Activated CD8-positive, alpha-beta memory T cell treated with anti-CD3 and anti-CD28 coated beads, Interleukin-2, amount 50 U/mL, for 24 hours (primary cell): ENCODE data around the gene LONRF3.

ENCODE experiments used
- DNase-seq: peaks from one replicate; pipeline ENCODE4 v3.0.0-alpha.2; 2020; ENCODE audit errors: extremely low read depth

Gene LONRF3

GRCh38 chrX:118974088-118974907, at the start of gene LONRF3:
Gene LONRF3, plus strand, starts transcription at chrX:118974618. Its CDS starts 163 bp downstream, at chrX:118974781.
- no peak for DNase-seq

GRCh38 chrX:118928151-118928550, 46.3 kb upstream of the LONRF3 start:
- DNase-seq: no peak

- no peak for DNase-seq
Observed at GRCh38 chrX:118935352-118935751, 39.1 kb upstream of the LONRF3 start.

DNA sequence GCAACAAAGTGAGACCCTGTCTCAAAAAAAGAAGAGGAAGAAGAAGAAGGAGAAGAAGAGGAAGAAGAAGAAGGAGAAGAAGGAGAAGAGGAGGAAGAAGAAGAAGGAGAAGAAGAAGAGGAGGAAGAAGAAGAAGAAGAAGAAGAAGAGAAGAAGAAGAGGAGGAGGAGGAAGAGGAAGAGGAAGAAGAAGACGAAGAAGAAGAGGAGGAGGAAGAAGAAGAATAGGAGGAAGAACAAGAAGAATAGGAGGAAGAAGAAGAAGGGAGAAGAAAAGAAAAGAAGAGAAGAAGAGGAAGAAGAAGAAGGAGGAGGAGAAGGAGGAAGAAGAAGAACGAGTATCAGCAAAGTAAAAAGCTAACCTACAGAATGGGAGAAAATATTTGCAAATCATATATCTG, 33.3 kb upstream of the LONRF3 start:
- no peak for DNase-seq

DNA sequence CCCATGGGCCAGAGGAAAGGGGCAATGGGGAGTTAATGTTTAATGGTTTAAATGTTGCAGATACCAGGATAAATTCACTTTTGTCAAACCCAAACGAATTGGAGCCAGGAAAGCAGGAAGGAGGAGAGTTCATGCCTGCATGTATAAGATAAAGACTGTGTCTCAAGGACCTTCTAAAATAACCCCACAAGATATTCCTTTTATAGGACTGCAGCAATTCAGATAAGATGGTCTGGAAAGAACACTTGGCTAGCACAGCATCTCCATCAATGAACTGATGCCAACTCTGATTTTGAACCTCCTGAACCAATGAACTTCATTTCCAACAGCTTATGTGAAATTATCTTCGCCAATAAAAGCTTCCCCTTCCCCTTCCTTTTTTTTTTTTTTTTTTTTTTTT, 31.3 kb upstream of the LONRF3 start:
- DNase-seq: no peak

DNA sequence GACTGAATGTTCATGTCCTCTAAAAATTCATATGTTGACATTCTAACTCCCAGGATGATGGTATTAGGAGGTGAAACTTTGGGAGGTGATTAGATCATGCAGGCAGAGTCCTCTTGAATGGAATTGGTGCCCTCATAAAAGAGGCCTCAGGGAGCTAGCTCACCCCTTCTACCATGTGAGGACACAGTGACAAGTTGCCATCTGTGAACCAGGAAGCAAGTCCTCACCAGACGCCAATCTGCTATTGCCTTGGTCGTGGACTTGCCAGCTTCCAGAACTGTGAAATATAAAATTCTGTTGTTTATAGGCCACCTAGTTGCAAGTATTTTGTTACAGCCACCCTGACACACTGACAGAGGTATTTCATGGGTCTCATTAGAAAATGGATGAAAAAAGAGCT, 28.5 kb upstream of the LONRF3 start:
- DNase-seq: no peak

- DNase-seq: no peak
Observed at GRCh38 chrX:118948270-118948669, 26.1 kb upstream of the LONRF3 start.

DNA sequence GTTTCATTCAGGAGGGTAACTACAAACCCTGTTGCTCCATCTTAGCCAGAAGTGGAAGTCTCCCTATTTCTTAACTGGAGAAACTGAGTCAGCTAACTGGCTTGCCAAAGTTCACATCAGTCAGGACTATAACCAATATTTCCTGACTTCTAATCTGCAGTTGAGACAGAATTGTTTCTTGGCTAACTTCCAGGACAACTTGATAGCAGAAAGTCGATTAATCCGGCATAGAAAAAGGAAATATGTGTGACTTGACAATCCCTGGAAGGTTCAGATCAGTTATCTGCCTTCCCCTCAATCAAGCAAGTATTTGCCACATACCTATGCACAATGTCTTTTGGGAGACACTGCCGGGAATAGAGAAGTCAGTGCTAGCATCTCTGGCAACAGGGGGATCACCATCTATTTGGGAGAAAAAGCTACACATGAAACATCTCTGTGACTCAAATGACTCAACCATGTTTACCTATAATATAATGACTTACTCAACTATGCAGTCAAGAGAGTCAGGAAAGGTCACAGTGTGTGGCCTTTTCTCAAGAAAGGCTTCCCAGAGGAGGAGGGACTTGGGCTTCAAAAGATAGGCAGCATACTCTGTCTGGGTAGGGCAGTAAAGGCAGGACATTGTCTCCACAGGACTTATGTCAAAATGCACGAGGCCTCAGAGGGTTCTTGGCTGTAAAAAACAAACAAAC, 12.4 kb upstream of the LONRF3 start:
- no peak for DNase-seq

DNA sequence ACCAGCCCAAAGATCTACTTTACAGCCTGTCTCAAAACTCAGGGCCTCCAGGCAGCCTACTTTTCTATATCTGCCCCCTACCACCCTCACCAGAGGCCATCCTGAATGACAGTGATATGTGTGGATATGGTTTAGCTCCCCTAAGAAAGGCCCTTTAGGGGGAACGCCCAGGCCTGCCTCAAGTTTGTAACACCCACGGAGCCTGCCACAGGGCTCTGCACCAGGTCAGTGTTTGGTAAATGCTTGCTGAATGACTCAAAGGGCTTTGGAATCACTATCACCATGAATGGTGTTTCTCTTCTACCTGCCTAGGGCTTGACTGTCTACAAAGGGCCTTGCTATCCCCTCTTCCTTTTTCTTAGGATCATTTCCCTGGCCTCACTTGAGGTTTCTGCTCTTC, 11.3 kb upstream of the LONRF3 start:
- no peak for DNase-seq

DNA sequence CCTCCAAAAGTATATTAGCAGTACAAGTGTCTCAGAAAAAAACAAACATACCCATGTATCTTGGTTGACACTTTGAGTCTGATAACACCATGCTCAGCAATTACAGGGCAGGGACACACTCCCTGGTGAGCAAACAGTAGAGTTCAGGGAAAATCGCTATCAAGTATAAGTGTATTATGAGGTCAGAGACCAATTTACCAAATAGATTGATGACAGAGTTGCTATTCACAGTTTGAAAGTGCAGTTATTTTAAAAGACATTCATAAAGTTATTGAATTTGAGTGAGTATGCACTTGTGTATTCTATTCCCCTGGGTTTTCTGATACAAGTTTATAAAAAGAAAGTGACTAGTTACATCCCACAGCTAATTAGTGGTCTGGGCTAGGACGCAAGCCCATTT, 10.2 kb upstream of the LONRF3 start:
- DNase-seq: no peak

- no peak for DNase-seq
Observed at GRCh38 chrX:118965395-118965794, 9.0 kb upstream of the LONRF3 start.

GRCh38 chrX:118968031-118968430, 6.4 kb upstream of the LONRF3 start:
- no peak for DNase-seq

- DNase-seq: no peak
Observed at GRCh38 chrX:118971552-118971951, 2.9 kb upstream of the LONRF3 start.

DNA sequence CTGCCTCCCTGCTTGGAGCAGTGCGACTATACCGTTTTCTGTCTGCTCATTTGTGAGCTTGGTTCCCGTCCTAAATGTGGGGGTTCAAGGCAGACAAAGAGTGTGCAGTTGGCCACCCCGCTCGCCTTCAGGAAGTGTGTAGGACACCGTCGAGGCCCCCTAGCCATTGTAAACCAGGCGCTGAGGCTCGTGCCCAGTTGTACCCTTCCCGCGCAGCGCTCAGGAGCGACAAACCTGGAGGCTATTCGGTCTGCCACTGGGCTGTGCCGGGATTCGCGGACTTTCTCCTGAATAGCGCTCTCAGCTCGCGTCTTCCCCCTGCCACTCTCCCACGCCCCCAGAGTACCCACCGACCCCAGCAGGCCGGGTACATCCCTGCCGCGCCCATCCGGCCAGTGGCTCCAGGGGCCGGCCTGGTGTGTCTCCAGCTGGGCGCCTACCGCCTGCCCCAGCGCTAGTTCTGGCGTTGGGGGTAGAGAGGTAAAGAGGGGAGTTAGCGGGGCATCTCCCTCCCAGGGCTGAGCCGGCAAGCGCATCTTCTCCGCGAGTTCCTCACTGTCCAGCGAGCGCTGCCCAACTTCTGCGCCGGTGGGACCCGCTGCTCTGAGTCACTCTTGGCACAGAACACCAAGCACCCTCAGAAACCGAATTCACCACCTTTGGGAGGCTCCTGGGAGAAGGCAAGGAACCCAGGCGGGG, 880 bp upstream of the LONRF3 start:
- DNase-seq: no peak

- DNase-seq: no peak
Observed at GRCh38 chrX:118974908-118975671, 672 bp downstream of the LONRF3 start.

DNA sequence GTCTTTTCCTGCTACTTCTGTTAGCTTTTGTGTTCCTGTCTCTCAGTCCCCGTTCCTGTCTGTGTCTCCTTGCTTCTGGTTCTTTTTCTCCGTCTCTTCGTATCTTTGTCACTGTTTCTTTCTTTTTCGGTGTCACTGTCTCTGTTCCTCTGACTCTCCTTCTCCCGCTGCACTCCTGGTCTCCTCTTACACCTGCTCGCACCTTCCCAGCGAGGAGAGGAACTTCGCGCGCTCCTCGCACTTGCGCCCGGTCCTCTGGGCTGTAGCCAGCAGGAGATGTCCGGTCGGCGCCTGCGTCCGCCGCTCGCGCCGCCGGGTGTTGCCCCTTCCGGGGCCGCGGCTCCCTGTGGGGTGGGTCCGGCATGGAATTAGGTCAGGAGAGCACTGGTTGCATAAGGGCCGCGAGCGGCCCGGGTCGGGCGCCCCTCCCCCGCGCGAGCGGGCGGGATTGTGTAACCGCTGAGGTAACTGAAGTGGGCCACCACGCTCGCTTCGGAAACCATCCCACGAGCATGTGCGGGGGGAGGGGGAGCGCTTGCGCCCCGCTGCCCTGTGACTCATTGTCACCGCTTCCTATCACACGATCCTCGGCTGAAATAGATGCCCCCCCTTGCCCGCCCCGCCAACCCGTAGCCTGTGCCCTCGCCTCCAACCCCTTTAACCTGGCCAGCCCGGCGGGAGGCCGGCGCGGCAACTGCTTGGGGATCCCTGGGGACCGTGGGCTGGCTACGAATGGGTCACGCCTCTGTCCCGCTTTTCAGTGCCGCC, 1.6 kb downstream of the LONRF3 start:
- DNase-seq: no peak

- no peak for DNase-seq
Observed at GRCh38 chrX:118976599-118977340, 2.4 kb downstream of the LONRF3 start.

DNA sequence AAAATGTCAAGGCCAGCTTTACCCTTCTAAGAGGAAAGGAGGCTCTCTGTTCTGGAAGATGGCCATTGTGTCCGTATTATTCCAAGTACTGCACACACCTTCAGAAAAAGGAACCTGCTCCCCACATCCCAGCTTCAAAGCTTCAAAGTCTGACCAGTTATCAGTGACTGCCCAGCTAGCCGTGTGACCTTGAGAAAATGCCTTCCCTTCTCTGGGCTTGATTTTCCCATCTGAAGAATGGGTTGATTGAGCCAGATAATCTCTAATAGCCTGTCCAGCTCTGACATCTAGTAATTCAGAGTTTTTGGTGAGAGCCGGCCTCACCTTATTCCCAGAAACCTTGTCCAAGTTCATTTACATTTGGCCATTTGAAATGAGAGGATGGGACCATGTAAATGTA, 3.0 kb downstream of the LONRF3 start:
- DNase-seq: no peak

DNA sequence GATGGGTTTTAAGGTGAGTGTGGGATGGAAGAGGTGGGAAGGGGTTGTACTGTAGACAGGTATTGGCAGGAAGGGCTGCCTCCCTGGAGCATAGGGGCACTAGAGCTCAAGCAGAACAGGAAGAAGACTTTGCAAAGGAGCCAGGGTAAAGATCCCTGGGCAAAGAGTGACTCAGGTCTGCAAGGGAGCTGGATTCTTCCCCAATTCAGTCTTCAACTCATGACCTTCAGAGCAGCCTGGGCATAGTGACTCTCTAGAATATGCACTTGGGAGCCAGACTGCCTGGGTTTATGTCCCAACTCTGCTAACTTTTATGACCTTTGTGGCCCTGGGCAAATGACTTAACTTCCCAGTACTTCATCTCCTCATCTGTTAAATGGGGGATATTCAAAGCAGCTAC, 4.0 kb downstream of the LONRF3 start:
- DNase-seq: no peak

DNA sequence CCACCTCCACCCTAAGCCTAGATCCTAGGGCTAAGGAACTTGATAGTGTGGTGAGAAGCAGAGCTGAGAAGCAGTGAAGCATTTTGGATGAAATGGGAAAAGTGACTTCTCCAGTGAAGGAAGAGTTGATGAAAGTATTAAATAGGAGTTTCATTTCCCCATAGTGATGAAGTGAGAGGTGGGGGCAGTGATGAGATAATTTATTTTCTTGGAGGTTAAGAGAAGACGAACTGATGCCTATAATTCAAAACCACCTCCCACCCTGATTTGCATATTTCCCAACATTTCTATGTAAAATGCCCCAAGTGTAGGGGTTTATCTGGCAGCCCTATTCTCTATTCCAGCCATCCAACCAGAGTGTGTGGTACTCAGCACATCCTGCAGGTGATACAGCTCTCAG, 6.3 kb downstream of the LONRF3 start:
- DNase-seq: no peak

- DNase-seq: no peak
Observed at GRCh38 chrX:118983513-118983912, 9.1 kb downstream of the LONRF3 start.
